HG02870 (cell line): ENCODE measurements around the gene SH3RF3.

Experiments used
- ATAC-seq: cut with Tn5 transposase; IDR thresholded peaks from one replicate; pipeline ENCODE4 v1.9.1; 2021; ENCODE audit warnings: mild to moderate bottlenecking, moderate library complexity; ENCODE audit not compliant: unreplicated experiment

SH3RF3 gene

GRCh38 chr2:109128616-109129355, at the start of gene SH3RF3:
SH3RF3 (plus strand) TSS chr2:109129205.
- ATAC-seq = peak; percentile 23

GRCh38 chr2:109079590-109079989, 49.4 kb upstream of the SH3RF3 start:
- ATAC-seq = no peak

GRCh38 chr2:109080109-109080508, 48.9 kb upstream of the SH3RF3 start:
- no peak for ATAC-seq

- ATAC-seq = no peak
Observed at GRCh38 chr2:109080757-109081156, 48.2 kb upstream of the SH3RF3 start.

GRCh38 chr2:109081374-109081773, 47.6 kb upstream of the SH3RF3 start:
- ATAC-seq = no peak

- ATAC-seq = no peak
Observed at GRCh38 chr2:109083771-109084170, 45.2 kb upstream of the SH3RF3 start.

- ATAC-seq = no peak
Observed at GRCh38 chr2:109084341-109084740, 44.7 kb upstream of the SH3RF3 start.

GRCh38 chr2:109085912-109086742, 42.9 kb upstream of the SH3RF3 start:
- no peak for ATAC-seq

- no peak for ATAC-seq
Observed at GRCh38 chr2:109086743-109087020, 42.3 kb upstream of the SH3RF3 start.

- ATAC-seq = no peak
Observed at GRCh38 chr2:109087055-109087663, 41.8 kb upstream of the SH3RF3 start.

GRCh38 chr2:109089602-109090300, 39.3 kb upstream of the SH3RF3 start:
- no peak for ATAC-seq

GRCh38 chr2:109091526-109091925, 37.5 kb upstream of the SH3RF3 start:
- ATAC-seq = no peak

GRCh38 chr2:109094144-109094543, 34.9 kb upstream of the SH3RF3 start:
- no peak for ATAC-seq

GRCh38 chr2:109098251-109098920, 30.6 kb upstream of the SH3RF3 start:
- ATAC-seq = no peak

GRCh38 chr2:109098921-109099273, 30.1 kb upstream of the SH3RF3 start:
- no peak for ATAC-seq

- no peak for ATAC-seq
Observed at GRCh38 chr2:109102588-109103233, 26.3 kb upstream of the SH3RF3 start.

- no peak for ATAC-seq
Observed at GRCh38 chr2:109105113-109105512, 23.9 kb upstream of the SH3RF3 start.

- no peak for ATAC-seq
Observed at GRCh38 chr2:109108740-109109139, 20.3 kb upstream of the SH3RF3 start.

- no peak for ATAC-seq
Observed at GRCh38 chr2:109109342-109109741, 19.7 kb upstream of the SH3RF3 start.

GRCh38 chr2:109110170-109110569, 18.8 kb upstream of the SH3RF3 start:
- ATAC-seq = no peak
